Activated CD8-positive, alpha-beta T cell treated with anti-CD3 and anti-CD28 coated beads, Interleukin-2, amount 10 ng/mL, durations not matched to agents 7 days and 5 days (primary cell): ENCODE measurements around the gene TGOLN2. TPM values are rescaled to one million over a fixed set of nuclear protein-coding genes. Genes with fewer than 3 reads are reported as not detected.

Source experiments
- ATAC-seq: fragments of 150-1000 bp; cut with Tn5 transposase; one replicate; pipeline ENCODE4 v1.10.0; 2021; ENCODE audit warnings: moderate library complexity
- CTCF ChIA-PET: fragments of 350-600 bp; sonication (Branson Sonifier 250); formaldehyde crosslinking; loops from one replicate; lab custom pipeline; 2021; ENCODE audit warnings: antibody characterized with exemption; lab: Charles Lee
- POLR2A ChIA-PET: fragments of 350-600 bp; sonication (Branson Sonifier 250); formaldehyde crosslinking; loops from one replicate; lab custom pipeline; 2021; ENCODE audit warnings: antibody characterized with exemption; lab: Charles Lee
- DNase-seq: peaks from one replicate; pipeline ENCODE4 v3.0.0-alpha.2; 2020
- H3K27ac Mint-ChIP-seq: one replicate; pipeline ENCODE4 v1.8.0; 2021; ENCODE audit warnings: mild to moderate bottlenecking, mixed read lengths
- H3K27me3 Mint-ChIP-seq: one replicate; pipeline ENCODE4 v1.8.0; 2021; ENCODE audit warnings: low read depth, mixed read lengths
- H3K36me3 Mint-ChIP-seq: one replicate; pipeline ENCODE4 v1.8.0; 2021; ENCODE audit warnings: low read depth, mixed read lengths
- H3K4me1 Mint-ChIP-seq: one replicate; pipeline ENCODE4 v1.8.0; 2021; ENCODE audit warnings: low read depth, mixed read lengths
- H3K4me3 Mint-ChIP-seq: one replicate; pipeline ENCODE4 v1.8.0; 2021; ENCODE audit warnings: mild to moderate bottlenecking, mixed read lengths
- H3K9me3 Mint-ChIP-seq: one replicate; pipeline ENCODE4 v1.8.0; 2022; ENCODE audit warnings: mixed read lengths; ENCODE audit not compliant: insufficient read depth
- total RNA-seq, 2 experiments: library from RNA; stranded (reverse); gene quantifications; one replicate each; pipeline ENCODE4 v1.2.3, GENCODE V29; 2021

Gene TGOLN2
- total RNA-seq, 2 experiments from 2014 or later = 100 to 102 TPM

- Mint-ChIP-seq H3K9me3 (no peaks in the 10 kb centered on the region), H3K36me3 (no peaks in the 10 kb centered on the region), H3K27ac (no peak overlapping the region), H3K27me3 (peaks cover 5% of the 10 kb centered on the region), H3K4me1 (no peaks in the 10 kb centered on the region), H3K4me3 (no peak overlapping the region)
- ChIA-PET CTCF (interaction anchor here (1.0 kb wide), 1 partner anchor 11 kb away, joined by 5 read pairs; no protein-coding TSS in a partner anchor), POLR2A (no interaction called here)
- DNase-seq (no peak), ATAC-seq (no peak)
These were observed 50.2 kb downstream of the TGOLN2 start for GRCh38 chr2:85277416-85278158.

- Mint-ChIP-seq H3K9me3 (no peaks in the 10 kb centered on the region), H3K36me3 (no peaks in the 10 kb centered on the region), H3K27me3 (peaks cover 8% of the 10 kb centered on the region), H3K4me1 (no peaks in the 10 kb centered on the region), H3K27ac (no peak overlapping the region), H3K4me3 (no peak overlapping the region)
- ChIA-PET POLR2A (no interaction called here), CTCF (interaction anchor here (1.5 kb wide), 1 partner anchor 24 kb away, joined by 5 read pairs; no protein-coding TSS in a partner anchor)
- DNase-seq (no peak), ATAC-seq (no peak)
These were observed 51.1 kb downstream of the TGOLN2 start for GRCh38 chr2:85276571-85277118.

GRCh38 chr2:85275984-85276540, 51.7 kb downstream of the TGOLN2 start:
- Mint-ChIP-seq H3K36me3 (no peaks in the 10 kb centered on the region), H3K9me3 (no peaks in the 10 kb centered on the region), H3K4me3 (no peak overlapping the region), H3K27ac (no peak overlapping the region), H3K27me3 (peaks cover 12% of the 10 kb centered on the region), H3K4me1 (no peaks in the 10 kb centered on the region)
- POLR2A ChIA-PET = no interaction called here
- DNase-seq (no peak), ATAC-seq (no peak)
- CTCF ChIA-PET = interaction anchor here (1.5 kb wide), 1 partner anchor 25 kb away, joined by 5 read pairs; no protein-coding TSS in a partner anchor

- Mint-ChIP-seq H3K27ac (no peak overlapping the region), H3K27me3 (peaks cover 12% of the 10 kb centered on the region), H3K36me3 (no peaks in the 10 kb centered on the region), H3K4me1 (no peaks in the 10 kb centered on the region), H3K9me3 (no peaks in the 10 kb centered on the region), H3K4me3 (no peak overlapping the region)
- CTCF ChIA-PET = interaction anchor here (1.5 to 5.0 kb wide), 3 partner anchors 8 to 26 kb away, joined by 8 to 24 read pairs (median 12); no protein-coding TSS in a partner anchor
- DNase-seq (no peak), ATAC-seq (no peak)
- POLR2A ChIA-PET = no interaction called here
These were observed 53.8 kb downstream of the TGOLN2 start for GRCh38 chr2:85273738-85274731.

- ATAC-seq (no peak), DNase-seq (no peak)
- H3K36me3 Mint-ChIP-seq = no peaks in the 10 kb centered on the region
- H3K27me3 Mint-ChIP-seq = peaks cover 12% of the 10 kb centered on the region
- ChIA-PET CTCF (interaction anchor here (3.2 to 5.0 kb wide), 2 partner anchors 13 to 27 kb away, joined by 12 to 24 read pairs; no protein-coding TSS in a partner anchor), POLR2A (interaction anchor here (0.6 kb wide), 1 partner anchor 13 kb away, joined by 3 read pairs; no protein-coding TSS in a partner anchor)
- no peaks in the 10 kb centered on the region for H3K9me3 Mint-ChIP-seq
- H3K4me3 Mint-ChIP-seq = no peak overlapping the region
- no peaks in the 10 kb centered on the region for H3K4me1 Mint-ChIP-seq
- H3K27ac Mint-ChIP-seq = no peak overlapping the region
These were observed 55.4 kb downstream of the TGOLN2 start for GRCh38 chr2:85272357-85272756.

- DNase-seq (no peak), ATAC-seq (no peak)
- Mint-ChIP-seq H3K27ac (no peak overlapping the region), H3K36me3 (no peaks in the 10 kb centered on the region), H3K4me1 (no peaks in the 10 kb centered on the region), H3K4me3 (no peak overlapping the region), H3K9me3 (no peaks in the 10 kb centered on the region), H3K27me3 (peaks cover 12% of the 10 kb centered on the region)
- ChIA-PET CTCF (interaction anchor here (0.9 to 5.0 kb wide), 4 partner anchors 11 to 204 kb away, joined by 3 to 24 read pairs (median 4); no protein-coding TSS in a partner anchor), POLR2A (interaction anchor here (0.6 kb wide), 1 partner anchor 9 kb away, joined by 3 read pairs; no protein-coding TSS in a partner anchor)
These were observed 57.8 kb downstream of the TGOLN2 start for GRCh38 chr2:85269959-85270358.

Other genes starting within 250 kb of the TGOLN2 start
- gene TCF7L1, start 194.6 kb downstream of the TGOLN2 start, total RNA-seq = not detected
- gene RETSAT, start 26.5 kb upstream of the TGOLN2 start, total RNA-seq = 10 to 100 TPM; 27.8 to 28.4 TPM
- 10 to 100 TPM; 14.4 to 19.9 TPM for gene ELMOD3, start 26.8 kb upstream of the TGOLN2 start, total RNA-seq
- gene CAPG, start 82.4 kb upstream of the TGOLN2 start, total RNA-seq = 100 to 1,000 TPM; 282 to 288 TPM
- under 1 TPM; 0.61 to 0.73 TPM for gene SH2D6, start 90.7 kb upstream of the TGOLN2 start, total RNA-seq
- 100 to 1,000 TPM; 264 to 273 TPM for gene MAT2A, start 211.2 kb upstream of the TGOLN2 start, total RNA-seq
- gene GGCX, start 233.5 kb upstream of the TGOLN2 start, total RNA-seq = 10 to 100 TPM; 18.9 to 20.0 TPM
- gene VAMP8, start 249.6 kb upstream of the TGOLN2 start, total RNA-seq = 100 to 1,000 TPM; 141 to 148 TPM